DND-41 (cell line): ENCODE measurements around the gene RECK.

ENCODE experiments used
- ATAC-seq: fragments of 200-7000 bp; cut with Tn5 transposase; 3 replicates; pipeline ENCODE4 v1.9.1; 2021; ENCODE audit warnings: low read depth; ENCODE audit not compliant: insufficient read depth
- DNase-seq: peaks from one replicate; pipeline ENCODE4 v3.0.0-alpha.2; 2020
- H2AFZ ChIP-seq: 2 replicates; pipeline ENCODE4 v1.6.0; 2012; ENCODE audit warnings: low read depth, low read length
- H3K27ac ChIP-seq: 2 replicates; pipeline ENCODE4 v1.5.1; 2012; ENCODE audit warnings: low read length, inconsistent platforms
- H3K27me3 ChIP-seq: fragments of 200-600 bp; sonication (generic); 2 replicates; pipeline ENCODE4 v1.6.0; 2012; ENCODE audit warnings: low read length, mild to moderate bottlenecking, inconsistent platforms; ENCODE audit not compliant: insufficient read depth, poor library complexity
- H3K36me3 ChIP-seq: 2 replicates; pipeline ENCODE4 v1.5.1; 2012; ENCODE audit warnings: low read length, inconsistent platforms; ENCODE audit not compliant: insufficient read depth
- H3K4me1 ChIP-seq: 2 replicates; pipeline ENCODE4 v1.5.1; 2012; ENCODE audit warnings: mild to moderate bottlenecking, low read length; ENCODE audit not compliant: insufficient read depth
- H3K4me2 ChIP-seq: 2 replicates; pipeline ENCODE4 v1.6.0; 2012; ENCODE audit warnings: mild to moderate bottlenecking, moderate library complexity, low read length, inconsistent platforms; ENCODE audit not compliant: insufficient read depth
- H3K4me3 ChIP-seq, 2 experiments: fragments of 200-600 bp in 1 of 2; shearing (Covaris generic) in 1 of 2; 2 replicates each; pipeline ENCODE4 v1.5.1; 2012 to 2016; ENCODE audit warnings: inconsistent platforms in 2 of 2, low read length in 2 of 2, mild to moderate bottlenecking in 2 of 2, low read depth in 1 of 2, moderate library complexity in 1 of 2
- H3K79me2 ChIP-seq: 2 replicates; pipeline ENCODE4 v1.6.0; 2012; ENCODE audit warnings: low read length, inconsistent platforms; ENCODE audit not compliant: insufficient read depth
- H3K9ac ChIP-seq: 2 replicates; pipeline ENCODE4 v1.6.0; 2012; ENCODE audit warnings: low read depth, mild to moderate bottlenecking, inconsistent platforms, low read length, moderate library complexity
- H3K9me3 ChIP-seq: 2 replicates; pipeline ENCODE4 v1.5.1; 2012; ENCODE audit warnings: low read length, moderate library complexity, mild to moderate bottlenecking, inconsistent platforms; ENCODE audit not compliant: insufficient read depth, severe bottlenecking
- H4K20me1 ChIP-seq: 2 replicates; pipeline ENCODE4 v1.6.0; 2012; ENCODE audit warnings: low read length; ENCODE audit not compliant: insufficient read depth
- CTCF ChIP-seq: IDR thresholded peaks from 2 replicates; pipeline ENCODE4 v1.5.1; 2012; ENCODE audit warnings: borderline replicate concordance, low read length, moderate library complexity, mild to moderate bottlenecking; ENCODE audit not compliant: poor library complexity, severe bottlenecking; ENCODE audit errors: extremely low read depth
- EZH2 ChIP-seq: IDR thresholded peaks from 3 replicates; pipeline ENCODE4 v1.6.1; 2012; ENCODE audit warnings: borderline replicate concordance, low read depth, mild to moderate bottlenecking, moderate library complexity, low read length, inconsistent platforms; ENCODE audit not compliant: severe bottlenecking

Gene RECK

GRCh38 chr9:36136272-36136893 is 99.7 kb downstream of the RECK start, which contains the start of gene GLIPR2:
TSS of gene GLIPR2 (plus strand) at chr9:36136733. CDS start at chr9:36136779, 46 bp downstream.
- H3K27ac ChIP-seq = no peak within 1 kb of the TSS
- ATAC-seq (peak; percentile 88), DNase-seq (peak; percentile 70)
- H2AFZ ChIP-seq = peak within 1 kb of the TSS; percentile 60
- H3K9ac ChIP-seq = peak within 1 kb of the TSS; percentile 59
- no peaks in the 10 kb centered on the region for H3K79me2 ChIP-seq
- TF ChIP-seq EZH2 = no peak
- TF ChIP-seq CTCF = peak; percentile 32
- peaks cover 15% of the 10 kb centered on the region; the same call in 1 of the 2 replicates for H4K20me1 ChIP-seq
- peak within 1 kb of the TSS; percentile 29 to 63; a peak in 3 of 4 replicates for H3K4me3 ChIP-seq
- H3K4me2 ChIP-seq = peak within 1 kb of the TSS; percentile 92
- no peaks in the 10 kb centered on the region for H3K9me3 ChIP-seq
- peaks cover 32% of the 10 kb centered on the region for H3K27me3 ChIP-seq
- H3K4me1 ChIP-seq = peaks cover 41% of the 10 kb centered on the region
- no peaks in the 10 kb centered on the region for H3K36me3 ChIP-seq

- ATAC-seq (peak; percentile 27; the same call in 2 of the 3 replicates), DNase-seq (peak; percentile 40)
- Histone ChIP-seq H2AFZ (peak overlapping the region; percentile 60), H3K27me3 (peaks cover 32% of the 10 kb centered on the region), H3K4me2 (peak overlapping the region; percentile 92), H3K4me3 (peak overlapping the region; percentile 29 to 63; a peak in 3 of 4 replicates), H3K36me3 (no peaks in the 10 kb centered on the region), H4K20me1 (peaks cover 15% of the 10 kb centered on the region; the same call in 1 of the 2 replicates), H3K9ac (peak overlapping the region; percentile 59), H3K79me2 (no peaks in the 10 kb centered on the region), H3K9me3 (no peaks in the 10 kb centered on the region), H3K27ac (no peak overlapping the region), H3K4me1 (peaks cover 41% of the 10 kb centered on the region)
- TF ChIP-seq CTCF = no peak
- peak; percentile 43 for TF ChIP-seq EZH2
These were observed 100.2 kb downstream of the RECK start for GRCh38 chr9:36136894-36137391.

- H3K27ac ChIP-seq = no peak overlapping the region
- H3K4me3 ChIP-seq = peak overlapping the region in 1 of 2 experiments; percentile 63; a peak in 2 of 4 replicates
- H3K27me3 ChIP-seq = peaks cover 32% of the 10 kb centered on the region
- H3K36me3 ChIP-seq = no peaks in the 10 kb centered on the region
- H3K4me1 ChIP-seq = peaks cover 41% of the 10 kb centered on the region
- no peaks in the 10 kb centered on the region for H3K9me3 ChIP-seq
- peak overlapping the region; percentile 92 for H3K4me2 ChIP-seq
- no peak for ATAC-seq
- no peak overlapping the region for H2AFZ ChIP-seq
- H3K79me2 ChIP-seq = no peaks in the 10 kb centered on the region
- peak overlapping the region; percentile 59; the same call in 1 of the 2 replicates for H3K9ac ChIP-seq
- no peak for DNase-seq
- H4K20me1 ChIP-seq = peaks cover 15% of the 10 kb centered on the region; the same call in 1 of the 2 replicates
- TF ChIP-seq CTCF (no peak), EZH2 (no peak)
These were observed 100.8 kb downstream of the RECK start for GRCh38 chr9:36137392-36138004.
